Measurements from ENCODE around the gene ZNF654. TPM values are rescaled to one million over a fixed set of nuclear protein-coding genes. Genes with fewer than 3 reads are reported as not detected.

ZNF654 gene
- total and polyA plus RNA-seq, 2 donors (not counting 1 experiment from before 2014, with no cell fraction given): 4.0 to 19.5 TPM

DNA sequence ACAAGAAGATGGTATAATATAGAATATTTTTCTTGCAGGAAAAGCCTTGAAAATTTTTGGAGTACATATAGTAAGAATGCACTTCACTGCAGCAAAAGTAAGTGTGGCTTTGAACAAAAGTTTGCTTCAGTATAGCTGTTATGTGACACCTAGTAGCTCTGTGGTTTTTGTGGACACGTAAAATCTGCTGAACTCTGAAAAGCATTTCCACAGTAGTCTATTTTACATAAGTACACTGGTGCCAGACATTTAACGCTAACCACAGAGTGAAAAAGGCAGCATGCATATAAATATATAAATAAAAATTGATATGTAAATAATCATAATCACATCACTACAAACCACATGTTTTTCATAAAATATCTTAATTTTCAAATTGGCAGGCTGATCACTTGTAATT, 40.0 kb upstream of the ZNF654 start:
- no peaks in the 10 kb centered on the region for H3K4me1 ChIP-seq (ENCODE audit: control insufficient read depth in 2 of 2, insufficient read depth in 2 of 2, low read length in 2 of 2)
- Mint-ChIP-seq H3K27ac (no peak overlapping the region), H3K4me1 (no peaks in the 10 kb centered on the region), H3K9me3 (ENCODE audit: insufficient read depth) (no peaks in the 10 kb centered on the region), H3K4me3 (no peak overlapping the region), H3K27me3 (peaks cover 12% of the 10 kb centered on the region)
- H3K79me2 ChIP-seq (ENCODE audit: control insufficient read depth, insufficient read depth, low read length): no peaks in the 10 kb centered on the region
- H3K9me3 ChIP-seq (ENCODE audit: control extremely low read depth in 1 of 3, control insufficient read depth in 2 of 3, insufficient read depth in 1 of 3, low read length in 2 of 3): no peaks in the 10 kb centered on the region
- no peak overlapping the region for H3K27ac ChIP-seq (ENCODE audit: low read length in 2 of 2)
- no CpG with 5 or more reads among the region's 2 CpGs for WGBS (ENCODE audit: insufficient coverage)
- POLR2A ChIA-PET: no interaction called here
- no peak for DNase-seq
- H3K36me3 ChIP-seq (replicated peaks in 1 of 2; ENCODE audit: control extremely low read depth in 1 of 2, control insufficient read depth in 1 of 2, extremely low read depth in 1 of 2, insufficient read depth in 2 of 2, low read length in 1 of 2): no peaks in the 10 kb centered on the region
- CTCF ChIA-PET: no interaction called here
- ATAC-seq (ENCODE audit: low read depth): no peak
- no peak overlapping the region for H2AFZ ChIP-seq (ENCODE audit: insufficient read depth, low read depth, low read length, poor library complexity, severe bottlenecking)
- no peak overlapping the region for H3K4me3 ChIP-seq (ENCODE audit: control extremely low read depth in 1 of 5, extremely low read depth in 1 of 5, insufficient read depth in 1 of 5, low read depth in 2 of 5, low read length in 4 of 5)
- TF ChIP-seq, protein P1, sequence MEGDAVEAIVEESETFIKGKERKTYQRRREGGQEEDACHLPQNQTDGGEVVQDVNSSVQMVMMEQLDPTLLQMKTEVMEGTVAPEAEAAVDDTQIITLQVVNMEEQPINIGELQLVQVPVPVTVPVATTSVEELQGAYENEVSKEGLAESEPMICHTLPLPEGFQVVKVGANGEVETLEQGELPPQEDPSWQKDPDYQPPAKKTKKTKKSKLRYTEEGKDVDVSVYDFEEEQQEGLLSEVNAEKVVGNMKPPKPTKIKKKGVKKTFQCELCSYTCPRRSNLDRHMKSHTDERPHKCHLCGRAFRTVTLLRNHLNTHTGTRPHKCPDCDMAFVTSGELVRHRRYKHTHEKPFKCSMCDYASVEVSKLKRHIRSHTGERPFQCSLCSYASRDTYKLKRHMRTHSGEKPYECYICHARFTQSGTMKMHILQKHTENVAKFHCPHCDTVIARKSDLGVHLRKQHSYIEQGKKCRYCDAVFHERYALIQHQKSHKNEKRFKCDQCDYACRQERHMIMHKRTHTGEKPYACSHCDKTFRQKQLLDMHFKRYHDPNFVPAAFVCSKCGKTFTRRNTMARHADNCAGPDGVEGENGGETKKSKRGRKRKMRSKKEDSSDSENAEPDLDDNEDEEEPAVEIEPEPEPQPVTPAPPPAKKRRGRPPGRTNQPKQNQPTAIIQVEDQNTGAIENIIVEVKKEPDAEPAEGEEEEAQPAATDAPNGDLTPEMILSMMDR (IDR thresholded peaks at IDR 0.05): no peak
- TF ChIP-seq EZH2 (IDR thresholded peaks at IDR 0.05; ENCODE audit: borderline replicate concordance, insufficient read depth, low read depth, low read length, poor library complexity, severe bottlenecking): no peak
- no peaks in the 10 kb centered on the region for H3K27me3 ChIP-seq (replicated peaks in 1 of 4; ENCODE audit: control extremely low read depth in 1 of 4, control insufficient read depth in 3 of 4, insufficient read depth in 4 of 4, low read length in 3 of 4)
- intact Hi-C loops (cut with micrococcal nuclease): no loop called here
- H4K20me1 ChIP-seq (ENCODE audit: control insufficient read depth, insufficient read depth, low read length, poor library complexity, severe bottlenecking): no peaks in the 10 kb centered on the region
- no peak overlapping the region for H3K9ac ChIP-seq (ENCODE audit: low read length)
- H3K4me2 ChIP-seq (replicated peaks; ENCODE audit: low read depth, low read length, poor library complexity, severe bottlenecking): no peak overlapping the region

DNA sequence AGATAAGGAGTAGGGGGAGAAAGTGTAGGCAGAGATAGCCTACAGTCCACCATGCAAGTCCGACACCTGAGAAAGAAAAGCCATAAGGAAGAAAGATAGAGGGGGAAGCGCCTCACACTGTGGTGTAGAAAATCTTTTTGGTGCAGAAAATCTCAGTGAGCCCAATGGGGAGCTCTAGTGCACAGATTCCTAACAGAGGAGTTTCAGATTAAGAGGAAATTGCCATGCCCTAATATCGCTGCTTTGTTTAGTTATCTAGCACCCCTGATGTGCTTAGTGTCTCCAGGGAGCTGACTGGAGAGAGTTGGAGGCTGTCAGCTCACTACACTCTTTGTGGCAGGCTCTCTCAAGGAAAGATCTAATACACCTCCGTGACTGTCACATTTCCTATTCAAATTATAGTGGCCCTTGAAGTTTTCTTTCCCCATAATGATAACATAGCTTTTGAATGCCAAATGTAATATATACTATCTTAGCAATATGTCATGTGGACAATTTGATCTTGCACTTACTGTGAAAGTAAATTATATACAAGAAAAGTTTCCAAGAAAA, 34.0 kb upstream of the ZNF654 start:
- Mint-ChIP-seq H3K4me1 (peaks cover 4% of the 10 kb centered on the region), H3K27ac (no peak overlapping the region), H3K27me3 (no peaks in the 10 kb centered on the region), H3K4me3 (no peak overlapping the region), H3K9me3 (ENCODE audit: insufficient read depth) (no peaks in the 10 kb centered on the region)
- intact Hi-C loops (cut with micrococcal nuclease): no loop called here
- DNase-seq (no peak), ATAC-seq (ENCODE audit: low read depth) (no peak)
- Histone ChIP-seq H4K20me1 (ENCODE audit: control insufficient read depth, insufficient read depth, low read length, poor library complexity, severe bottlenecking) (no peaks in the 10 kb centered on the region), H2AFZ (ENCODE audit: insufficient read depth, low read depth, low read length, poor library complexity, severe bottlenecking) (no peak overlapping the region), H3K79me2 (ENCODE audit: control insufficient read depth, insufficient read depth, low read length) (no peaks in the 10 kb centered on the region), H3K4me1 (ENCODE audit: control insufficient read depth in 2 of 2, insufficient read depth in 2 of 2, low read length in 2 of 2) (peaks cover 0 to 4% of the 10 kb centered on the region in 2 donors), H3K4me3 (ENCODE audit: control extremely low read depth in 1 of 5, extremely low read depth in 1 of 5, insufficient read depth in 1 of 5, low read depth in 2 of 5, low read length in 4 of 5) (no peak overlapping the region), H3K9ac (ENCODE audit: low read length) (no peak overlapping the region), H3K36me3 (replicated peaks in 1 of 2; ENCODE audit: control extremely low read depth in 1 of 2, control insufficient read depth in 1 of 2, extremely low read depth in 1 of 2, insufficient read depth in 2 of 2, low read length in 1 of 2) (no peaks in the 10 kb centered on the region), H3K27ac (ENCODE audit: low read length in 2 of 2) (no peak overlapping the region), H3K27me3 (replicated peaks in 1 of 4; ENCODE audit: control extremely low read depth in 1 of 4, control insufficient read depth in 3 of 4, insufficient read depth in 4 of 4, low read length in 3 of 4) (no peaks in the 10 kb centered on the region), H3K9me3 (ENCODE audit: control extremely low read depth in 1 of 3, control insufficient read depth in 2 of 3, insufficient read depth in 1 of 3, low read length in 2 of 3) (peaks cover 0 to 3% (median 0%) of the 10 kb centered on the region in 3 donors), H3K4me2 (replicated peaks; ENCODE audit: low read depth, low read length, poor library complexity, severe bottlenecking) (no peak overlapping the region)
- ChIA-PET POLR2A (no interaction called here), CTCF (no interaction called here)
- WGBS (ENCODE audit: insufficient coverage): 100% methylated on average over 1 of the region's 4 CpGs
- no peak for TF ChIP-seq EZH2 (IDR thresholded peaks at IDR 0.05; ENCODE audit: borderline replicate concordance, insufficient read depth, low read depth, low read length, poor library complexity, severe bottlenecking)
- TF ChIP-seq, protein P1 (IDR thresholded peaks at IDR 0.05): no peak
